SU-DHL-6 (cell line): ENCODE data around the gene BRD8.

ENCODE experiments used
- H2AFZ ChIP-seq: fragments of 200-600 bp; sonication (generic); 2 replicates; pipeline ENCODE4 v1.6.1; 2014; ENCODE audit warnings: low read depth, mild to moderate bottlenecking, moderate library complexity, mixed read lengths, antibody characterized with exemption, low read length; ENCODE audit not compliant: severe bottlenecking
- H3F3A ChIP-seq: fragments of 200-600 bp; shearing (Covaris generic); 2 replicates; pipeline ENCODE4 v1.6.0; 2016; ENCODE audit warnings: antibody characterized with exemption, mild to moderate bottlenecking; ENCODE audit not compliant: insufficient read depth
- H3K27ac ChIP-seq: fragments of 200-600 bp; sonication (generic); 2 replicates; pipeline ENCODE4 v1.5.1; 2016; ENCODE audit warnings: low read depth, mild to moderate bottlenecking, low read length, moderate library complexity, mixed read lengths
- H3K27me3 ChIP-seq: fragments of 200-600 bp; sonication (generic), shearing (Covaris generic); 2 replicates; pipeline ENCODE4 v1.6.0; 2014; ENCODE audit warnings: mild to moderate bottlenecking, low read length
- H3K36me3 ChIP-seq: fragments of 200-600 bp; sonication (generic); 2 replicates; pipeline ENCODE4 v1.6.1; 2014; ENCODE audit warnings: mild to moderate bottlenecking, low read length, mixed read lengths
- H3K4me2 ChIP-seq: fragments of 300-600, 200-600 bp; shearing (Covaris generic), sonication (generic); 2 replicates; pipeline ENCODE4 v1.6.0; 2014; ENCODE audit warnings: low read length, low read depth, mild to moderate bottlenecking; ENCODE audit not compliant: poor library complexity, severe bottlenecking
- H3K4me3 ChIP-seq: fragments of 200-600 bp; sonication (generic); 2 replicates; pipeline ENCODE4 v1.5.1; 2014; ENCODE audit warnings: antibody characterized with exemption, low read length, mild to moderate bottlenecking, mixed read lengths; ENCODE audit not compliant: insufficient read depth, poor library complexity, severe bottlenecking
- H3K79me2 ChIP-seq: fragments of 200-600 bp; sonication (generic); 2 replicates; pipeline ENCODE4 v1.6.1; 2014; ENCODE audit warnings: mild to moderate bottlenecking, low read length, moderate library complexity; ENCODE audit not compliant: insufficient read depth
- H3K9ac ChIP-seq: fragments of 200-600 bp; sonication (generic); 2 replicates; pipeline ENCODE4 v1.7.0; 2014; ENCODE audit warnings: mild to moderate bottlenecking, low read length
- H3K9me2 ChIP-seq: fragments of 200-600 bp; sonication (generic); replicated peaks from 2 replicates; pipeline ENCODE4 v1.6.1; 2014; ENCODE audit warnings: low read length; ENCODE audit not compliant: insufficient read depth
- H3K9me3 ChIP-seq: fragments of 200-600 bp; sonication (generic); 2 replicates; pipeline ENCODE4 v1.6.1; 2014; ENCODE audit warnings: low read length, mixed read lengths; ENCODE audit not compliant: insufficient read depth
- H4K20me1 ChIP-seq: fragments of 200-600 bp; sonication (generic); 2 replicates; pipeline ENCODE4 v1.6.1; 2014; ENCODE audit warnings: low read depth, mild to moderate bottlenecking, antibody characterized with exemption, low read length, moderate library complexity, mixed read lengths
- CTCF ChIP-seq: fragments of 200-600 bp; sonication (generic); IDR thresholded peaks from one replicate; pipeline ENCODE4 v1.5.1; 2017; ENCODE audit warnings: antibody characterized with exemption, mild to moderate bottlenecking, low read length, moderate library complexity; ENCODE audit not compliant: insufficient read depth, poor library complexity, severe bottlenecking
- EZH2phosphoT487 ChIP-seq: fragments of 200-600 bp; sonication (generic), shearing (Covaris generic); conservative IDR thresholded peaks from 2 replicates; pipeline ENCODE4 v1.6.1; 2018; ENCODE audit warnings: mild to moderate bottlenecking, antibody characterized with exemption, low read length, moderate library complexity, mixed read lengths

Gene BRD8

GRCh38 chr5:138102454-138103318 lies 75.7 kb downstream of the BRD8 start:
- H3K27ac ChIP-seq, result no peak overlapping the region
- H3K4me2 ChIP-seq, result peak overlapping the region; percentile 11

GRCh38 chr5:138096997-138097828 lies 81.2 kb downstream of the BRD8 start:
- H3K27me3 ChIP-seq, result no peaks in the 10 kb centered on the region
- H3K4me2 ChIP-seq, result no peak overlapping the region
- TF ChIP-seq CTCF (no peak), EZH2phosphoT487 (no peak)

More at GRCh38 chr5:138102454-138103318, 75.7 kb downstream of the BRD8 start:
- Histone ChIP-seq H2AFZ (peak overlapping the region; percentile 49), H3K27me3 (no peaks in the 10 kb centered on the region), H3K9me3 (no peaks in the 10 kb centered on the region), H3K79me2 (no peaks in the 10 kb centered on the region), H3K36me3 (no peaks in the 10 kb centered on the region), H4K20me1 (no peaks in the 10 kb centered on the region), H3K4me3 (no peak overlapping the region), H3F3A (no peaks in the 10 kb centered on the region), H3K9me2 (no peaks in the 10 kb centered on the region), H3K9ac (no peak overlapping the region)
- no peak for TF ChIP-seq EZH2phosphoT487
- no peak for TF ChIP-seq CTCF

GRCh38 chr5:138096363-138096762 lies 82.1 kb downstream of the BRD8 start:
- Histone ChIP-seq H3K4me3 (no peak overlapping the region), H3K79me2 (no peaks in the 10 kb centered on the region), H4K20me1 (no peaks in the 10 kb centered on the region), H3K9me3 (no peaks in the 10 kb centered on the region), H3F3A (no peaks in the 10 kb centered on the region), H3K36me3 (no peaks in the 10 kb centered on the region), H3K9me2 (no peaks in the 10 kb centered on the region), H3K9ac (no peak overlapping the region), H3K27me3 (no peaks in the 10 kb centered on the region), H3K4me2 (no peak overlapping the region), H2AFZ (no peak overlapping the region), H3K27ac (no peak overlapping the region)
- no peak for TF ChIP-seq EZH2phosphoT487
- no peak for TF ChIP-seq CTCF

More at GRCh38 chr5:138096997-138097828, 81.2 kb downstream of the BRD8 start:
- H3K4me3 ChIP-seq, result no peak overlapping the region
- H4K20me1 ChIP-seq, result no peaks in the 10 kb centered on the region
- no peaks in the 10 kb centered on the region for H3K9me2 ChIP-seq
- H3K36me3 ChIP-seq, result no peaks in the 10 kb centered on the region
- no peak overlapping the region for H2AFZ ChIP-seq
- H3K9ac ChIP-seq, result no peak overlapping the region
- H3F3A ChIP-seq, result no peaks in the 10 kb centered on the region
- H3K27ac ChIP-seq, result no peak overlapping the region
- H3K9me3 ChIP-seq, result no peaks in the 10 kb centered on the region
- H3K79me2 ChIP-seq, result no peaks in the 10 kb centered on the region
